GM23248 (cell line): ENCODE measurements around the gene MGST2.

ENCODE experiments used
- EZH2 ChIP-seq: fragments of 200-600 bp; sonication (generic); IDR thresholded peaks from 2 replicates; pipeline ENCODE4 v1.6.1; 2018; ENCODE audit warnings: antibody characterized with exemption, mild to moderate bottlenecking; ENCODE audit not compliant: insufficient read depth, poor library complexity, severe bottlenecking
- EZH2phosphoT487 ChIP-seq: fragments of 200-600 bp; sonication (generic); IDR thresholded peaks from 2 replicates; pipeline ENCODE4 v1.6.1; 2018; ENCODE audit warnings: antibody characterized with exemption, moderate library complexity, mild to moderate bottlenecking, low read depth; ENCODE audit not compliant: insufficient read depth

DNA sequence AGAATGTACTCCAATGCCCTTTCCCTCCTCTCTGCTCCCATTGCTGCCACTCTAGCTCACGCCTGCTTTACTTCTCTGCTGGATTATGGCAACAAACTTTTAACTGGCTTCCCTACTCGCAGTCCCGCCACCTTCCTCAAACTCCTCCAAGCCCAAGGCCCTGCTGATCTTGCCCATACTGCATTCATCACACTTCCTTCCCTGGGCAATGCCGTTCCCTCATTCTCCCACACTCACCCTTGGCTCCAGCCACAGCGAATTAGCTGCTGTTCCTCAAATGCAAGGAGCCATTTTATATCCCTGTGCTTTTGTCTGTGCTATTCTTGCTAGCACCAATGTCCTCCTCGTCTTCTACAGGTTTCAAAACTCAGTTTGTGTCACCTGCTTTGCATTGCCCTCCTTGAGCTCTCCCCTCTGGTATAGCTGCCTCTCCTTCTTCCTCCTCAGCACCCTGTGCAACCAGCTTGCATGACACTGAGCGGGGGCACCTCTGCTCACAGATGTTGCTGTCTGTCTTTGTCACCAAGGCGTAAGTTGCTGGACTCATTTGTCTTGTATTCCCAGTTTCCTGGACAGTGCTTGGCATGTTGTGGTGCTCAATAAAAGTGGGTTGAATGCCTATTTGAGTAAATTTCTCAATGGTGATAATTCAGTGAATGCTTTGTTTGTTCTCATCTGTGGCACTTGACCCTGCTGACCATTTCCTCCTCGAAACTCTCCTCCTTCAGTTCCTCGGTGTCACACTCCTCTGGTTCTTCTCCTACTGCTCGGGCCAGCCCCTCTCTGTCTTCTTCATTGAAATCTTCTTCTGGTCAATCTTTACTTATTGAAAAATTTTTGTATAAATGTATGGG lies 22.4 kb upstream of the MGST2 start:
- TF ChIP-seq EZH2 (no peak), EZH2phosphoT487 (no peak)
